A549 (cell line): ENCODE measurements around the gene MTHFSD. TPM values are rescaled to one million over a fixed set of nuclear protein-coding genes. Genes with fewer than 3 reads are reported as not detected.

Experiments
- ATAC-seq, 2 experiments: fragments of 200-7000 bp in 1 of 2; fragments of >200 bp in 1 of 2; cut with Nextera tagmentation in 1 of 2; cut with Tn5 transposase in 1 of 2; 3 replicates each; pipeline versions ENCODE4 v1.8.0 to v1.9.1; 2018 to 2020; ENCODE audit warnings: mild to moderate bottlenecking in 1 of 2, moderate library complexity in 1 of 2
- CTCF ChIA-PET: fragments of 300-600 bp; sonication (Branson Sonifier 250); formaldehyde crosslinking; extraction: SDS; loops from one replicate; lab custom pipeline; 2021; ENCODE audit warnings: antibody characterized with exemption, inconsistent platforms; lab: Yijun Ruan, JAX
- POLR2A ChIA-PET: fragments of 350-600 bp; formaldehyde crosslinking; extraction: SDS; loops from one replicate; lab custom pipeline; 2021; ENCODE audit warnings: antibody characterized with exemption, inconsistent platforms; lab: Yijun Ruan, JAX
- DNase-seq, 2 experiments: peaks; one replicate each; pipeline versions ENCODE4 v3.0.0 to v3.0.0-alpha.2; 2011 to 2016; ENCODE audit warnings: low read depth in 1 of 2, low spot score in 1 of 2
- FAIRE-seq: peaks from 2 replicates; lab custom pipeline; 2011; peaks lifted over from hg19 to GRCh38; lab: Jason Lieb, UNC
- H3K27ac ChIP-seq, 2 experiments: fragments of >200 bp; sonication (Bioruptor Twin); formaldehyde crosslinking; 3 replicates each; pipeline ENCODE4 v1.5.1; 2016 to 2017
- H3K4me1 ChIP-seq: fragments of >200 bp; sonication (Bioruptor Twin); formaldehyde crosslinking; 3 replicates; pipeline ENCODE4 v1.6.1; 2016
- H3K4me2 ChIP-seq: fragments of >200 bp; sonication (Bioruptor Twin); formaldehyde crosslinking; 3 replicates; pipeline ENCODE4 v1.6.1; 2016
- H3K4me3 ChIP-seq: fragments of >200 bp; sonication (Bioruptor Twin); formaldehyde crosslinking; 3 replicates; pipeline ENCODE4 v1.5.1; 2016
- H3K9me3 ChIP-seq: fragments of >200 bp; sonication (Bioruptor Twin); formaldehyde crosslinking; 3 replicates; pipeline ENCODE4 v1.6.1; 2016
- BHLHE40 ChIP-seq: IDR thresholded peaks from 2 replicates; pipeline ENCODE4 v1.6.1; 2012; ENCODE audit warnings: low read depth, low read length, inconsistent platforms
- CHD2 ChIP-seq: fragments of 150-350 bp; IDR thresholded peaks from 2 replicates; pipeline ENCODE4 v1.6.1; 2014; ENCODE audit warnings: low read length; ENCODE audit not compliant: partially characterized antibody
- EHF ChIP-seq: fragments of 250-450 bp; sonication (Bioruptor Pico); IDR thresholded peaks from 2 replicates; pipeline ENCODE4 v1.5.0; 2020; ENCODE audit warnings: mild to moderate bottlenecking
- ESRRA ChIP-seq: fragments of 150-350 bp; IDR thresholded peaks from 2 replicates; pipeline ENCODE4 v1.6.1; 2014; ENCODE audit warnings: mild to moderate bottlenecking, low read length, borderline replicate concordance
- FOSB ChIP-seq: fragments of 250-450 bp; sonication (Bioruptor Pico); IDR thresholded peaks from 2 replicates; pipeline ENCODE4 v1.5.0; 2020; ENCODE audit warnings: mild to moderate bottlenecking, moderate library complexity
- FOXS1 ChIP-seq: fragments of 250-450 bp; sonication (Bioruptor Pico); IDR thresholded peaks from 2 replicates; pipeline ENCODE4 v1.5.0; 2020; ENCODE audit warnings: mild to moderate bottlenecking, moderate library complexity
- HDAC2 ChIP-seq: fragments of 200-600 bp; sonication (generic); IDR thresholded peaks from 2 replicates; pipeline ENCODE4 v1.6.1; 2016
- HEYL ChIP-seq: fragments of 250-450 bp; sonication (Bioruptor Pico); IDR thresholded peaks from 2 replicates; pipeline ENCODE4 v1.8.0; 2021; ENCODE audit warnings: mild to moderate bottlenecking, moderate library complexity
- HMGXB4 ChIP-seq: fragments of 250-450 bp; sonication (Bioruptor Pico); IDR thresholded peaks from 2 replicates; pipeline ENCODE4 v1.5.0; 2021; ENCODE audit warnings: mild to moderate bottlenecking, moderate library complexity, borderline replicate concordance
- HOXA7 ChIP-seq: fragments of 250-450 bp; sonication (Bioruptor Pico); IDR thresholded peaks from 2 replicates; pipeline ENCODE4 v1.5.0; 2020; ENCODE audit warnings: mild to moderate bottlenecking, moderate library complexity
- HOXB13 ChIP-seq: fragments of 250-450 bp; sonication (Bioruptor Pico); IDR thresholded peaks from 2 replicates; pipeline ENCODE4 v1.5.0; 2020; ENCODE audit warnings: low read depth, mild to moderate bottlenecking, moderate library complexity
- JUNB ChIP-seq: fragments of >200 bp; sonication (Bioruptor Twin); formaldehyde crosslinking; IDR thresholded peaks from 2 replicates; pipeline ENCODE4 v1.6.1; 2016
- KDM1A ChIP-seq: fragments of 200-600 bp; sonication (generic); IDR thresholded peaks from 2 replicates; pipeline ENCODE4 v1.6.1; 2016; ENCODE audit warnings: low read depth, mild to moderate bottlenecking
- MAZ ChIP-seq: fragments of 150-350 bp; IDR thresholded peaks from 2 replicates; pipeline ENCODE4 v1.6.1; 2014; ENCODE audit warnings: antibody characterized with exemption, low read depth, low read length, borderline replicate concordance
- NFE2L2 ChIP-seq: fragments of 150-350 bp; conservative IDR thresholded peaks from 2 replicates; pipeline ENCODE4 v1.6.1; 2014; ENCODE audit warnings: low read length
- NR3C1 ChIP-seq: fragments of >200 bp; sonication (Bioruptor Twin); formaldehyde crosslinking; IDR thresholded peaks from 3 replicates; pipeline ENCODE4 v1.6.1; 2017
- POLR2A ChIP-seq: IDR thresholded peaks from 2 replicates; pipeline ENCODE4 v1.6.1; 2012; ENCODE audit warnings: mild to moderate bottlenecking, low read length
- POLR2AphosphoS2 ChIP-seq: conservative IDR thresholded peaks from 2 replicates; pipeline ENCODE4 v1.6.1; 2012; ENCODE audit warnings: low read length, improper control_type of control experiment, inconsistent platforms
- RFX5 ChIP-seq: fragments of 450-650 bp; IDR thresholded peaks from 2 replicates; pipeline ENCODE4 v1.7.1; 2014; ENCODE audit warnings: antibody characterized with exemption, mild to moderate bottlenecking, moderate library complexity
- RNF2 ChIP-seq: fragments of 200-600 bp; sonication (generic); IDR thresholded peaks from 2 replicates; pipeline ENCODE4 v1.6.1; 2016; ENCODE audit warnings: low read depth, mild to moderate bottlenecking, antibody characterized with exemption, moderate library complexity, borderline replicate concordance
- SMC3 ChIP-seq: fragments of >200 bp; sonication (Bioruptor Twin); formaldehyde crosslinking; IDR thresholded peaks from 3 replicates; pipeline ENCODE4 v1.6.1; 2018; ENCODE audit warnings: inconsistent platforms
- SREBF2 ChIP-seq: fragments of 450-650 bp; IDR thresholded peaks from 2 replicates; pipeline ENCODE4 v1.6.1; 2014; ENCODE audit warnings: mild to moderate bottlenecking, moderate library complexity
- ZC3H11A ChIP-seq: fragments of 450-650 bp; IDR thresholded peaks from 2 replicates; pipeline ENCODE4 v1.6.1; 2014; ENCODE audit warnings: antibody characterized with exemption, mild to moderate bottlenecking
- ZSCAN20 ChIP-seq: fragments of 250-450 bp; sonication (Bioruptor Pico); IDR thresholded peaks from 2 replicates; pipeline ENCODE4 v1.8.0; 2022; ENCODE audit warnings: mild to moderate bottlenecking, moderate library complexity
- WGBS: methylation state at CpG from one replicate; pipeline ENCODE4 v1.1.6; 2017; ENCODE audit errors: missing lambda C conversion rate; 5-methylcytosine and 5-hydroxymethylcytosine counted together
- polyA plus RNA-seq, 4 experiments: library from polyadenylated mRNA; depleted of rRNA in 3 of 4; stranded (reverse); fragments of >200 nt; fragmentation: RNase III in 1 of 4; extraction: RNeasy Plus Mini Kit Qiagen cat#74134 plus additional on column Dnase treatment in 1 of 4; gene quantifications; 2 replicates in 3 of 4; 3 replicates in 1 of 4; pipeline ENCODE4 v1.2.3, GENCODE V29; 2011 to 2017
- TF ChIP-seq, protein P1 (sequence below): fragments of 450-650 bp; IDR thresholded peaks from 2 replicates; pipeline ENCODE4 v1.6.1; 2014; ENCODE audit warnings: antibody characterized with exemption
- TF ChIP-seq, protein P2 (sequence below): fragments of 200-600 bp; sonication (generic); IDR thresholded peaks from 2 replicates; pipeline ENCODE4 v1.6.1; 2016; ENCODE audit warnings: antibody characterized with exemption, mild to moderate bottlenecking, moderate library complexity
- TF ChIP-seq, protein P3 (sequence below): fragments of 250-450 bp; sonication (Bioruptor Pico); IDR thresholded peaks from 2 replicates; pipeline ENCODE4 v1.5.0; 2020; ENCODE audit warnings: low read depth, mild to moderate bottlenecking, moderate library complexity

MTHFSD gene
- polyA plus RNA-seq, 2 of the 4 experiments (the other 2 are of a cell fraction): 13.1 to 16.9 TPM

DNA sequence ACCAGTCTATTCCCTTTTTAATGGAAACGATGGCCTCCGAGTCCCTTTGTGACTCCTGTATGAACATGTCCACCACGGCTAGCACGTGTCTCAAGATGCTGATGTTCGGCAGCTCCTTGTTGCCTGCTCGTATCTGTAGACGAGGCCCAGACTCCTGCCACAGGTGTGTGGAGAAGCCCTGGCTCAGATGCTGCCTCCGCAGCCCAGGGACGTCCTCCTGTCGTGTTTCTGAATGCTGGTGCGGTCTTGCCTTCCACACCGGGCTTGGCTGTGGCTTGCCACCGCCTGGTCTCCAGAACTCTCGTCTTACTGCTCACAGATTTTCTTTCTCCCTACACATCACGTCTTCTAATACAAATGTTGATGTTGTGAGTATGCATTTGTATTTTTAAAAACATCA lies 27.7 kb downstream of the MTHFSD start:
- WGBS: 95% methylated on average over 15 of the region's 15 CpGs
- H3K4me1 ChIP-seq: no peaks in the 10 kb centered on the region
- H3K9me3 ChIP-seq: peaks cover 3% of the 10 kb centered on the region; the same call in 1 of the 3 replicates
- ChIA-PET CTCF (interaction anchor here (1.3 to 6.3 kb wide), 4 partner anchors 9 to 493 kb away, joined by 3 to 66 read pairs (median 4); no protein-coding TSS in a partner anchor), POLR2A (no interaction called here)
- no peak overlapping the region for H3K27ac ChIP-seq
- ATAC-seq: no peak
- FAIRE-seq: no peak
- no peak overlapping the region for H3K4me3 ChIP-seq
- TF ChIP-seq SREBF2 (no peak), BHLHE40 (no peak), KDM1A (no peak), ZC3H11A (no peak), SMC3 (no peak), HOXA7 (CRISPR knock-in tag) (no peak), MAZ (no peak), FOXS1 (no peak)
- no peak for DNase-seq
- no peak overlapping the region for H3K4me2 ChIP-seq

- no peak overlapping the region for H3K4me3 ChIP-seq
- H3K27ac ChIP-seq: no peak overlapping the region
- no peaks in the 10 kb centered on the region for H3K4me1 ChIP-seq
- 53% methylated on average over 12 of the region's 12 CpGs for WGBS
- H3K9me3 ChIP-seq: peaks cover 3% of the 10 kb centered on the region; the same call in 1 of the 3 replicates
- CTCF ChIA-PET: interaction anchor here (0.6 to 1.6 kb wide), 3 partner anchors 8 to 1377 kb away, joined by 3 to 5 read pairs (median 3); no protein-coding TSS in a partner anchor
- POLR2A ChIA-PET: no interaction called here
- no peak for FAIRE-seq
- TF ChIP-seq RNF2: no peak
- TF ChIP-seq, protein P1, sequence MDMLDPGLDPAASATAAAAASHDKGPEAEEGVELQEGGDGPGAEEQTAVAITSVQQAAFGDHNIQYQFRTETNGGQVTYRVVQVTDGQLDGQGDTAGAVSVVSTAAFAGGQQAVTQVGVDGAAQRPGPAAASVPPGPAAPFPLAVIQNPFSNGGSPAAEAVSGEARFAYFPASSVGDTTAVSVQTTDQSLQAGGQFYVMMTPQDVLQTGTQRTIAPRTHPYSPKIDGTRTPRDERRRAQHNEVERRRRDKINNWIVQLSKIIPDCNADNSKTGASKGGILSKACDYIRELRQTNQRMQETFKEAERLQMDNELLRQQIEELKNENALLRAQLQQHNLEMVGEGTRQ: no peak
- TF ChIP-seq ESRRA: no peak
- TF ChIP-seq MAZ: no peak
- no peak for TF ChIP-seq HMGXB4
- TF ChIP-seq ZSCAN20: no peak
- TF ChIP-seq RFX5: no peak
- no peak for TF ChIP-seq NR3C1
- no peak for TF ChIP-seq EHF (CRISPR knock-in tag)
- TF ChIP-seq, protein P2, sequence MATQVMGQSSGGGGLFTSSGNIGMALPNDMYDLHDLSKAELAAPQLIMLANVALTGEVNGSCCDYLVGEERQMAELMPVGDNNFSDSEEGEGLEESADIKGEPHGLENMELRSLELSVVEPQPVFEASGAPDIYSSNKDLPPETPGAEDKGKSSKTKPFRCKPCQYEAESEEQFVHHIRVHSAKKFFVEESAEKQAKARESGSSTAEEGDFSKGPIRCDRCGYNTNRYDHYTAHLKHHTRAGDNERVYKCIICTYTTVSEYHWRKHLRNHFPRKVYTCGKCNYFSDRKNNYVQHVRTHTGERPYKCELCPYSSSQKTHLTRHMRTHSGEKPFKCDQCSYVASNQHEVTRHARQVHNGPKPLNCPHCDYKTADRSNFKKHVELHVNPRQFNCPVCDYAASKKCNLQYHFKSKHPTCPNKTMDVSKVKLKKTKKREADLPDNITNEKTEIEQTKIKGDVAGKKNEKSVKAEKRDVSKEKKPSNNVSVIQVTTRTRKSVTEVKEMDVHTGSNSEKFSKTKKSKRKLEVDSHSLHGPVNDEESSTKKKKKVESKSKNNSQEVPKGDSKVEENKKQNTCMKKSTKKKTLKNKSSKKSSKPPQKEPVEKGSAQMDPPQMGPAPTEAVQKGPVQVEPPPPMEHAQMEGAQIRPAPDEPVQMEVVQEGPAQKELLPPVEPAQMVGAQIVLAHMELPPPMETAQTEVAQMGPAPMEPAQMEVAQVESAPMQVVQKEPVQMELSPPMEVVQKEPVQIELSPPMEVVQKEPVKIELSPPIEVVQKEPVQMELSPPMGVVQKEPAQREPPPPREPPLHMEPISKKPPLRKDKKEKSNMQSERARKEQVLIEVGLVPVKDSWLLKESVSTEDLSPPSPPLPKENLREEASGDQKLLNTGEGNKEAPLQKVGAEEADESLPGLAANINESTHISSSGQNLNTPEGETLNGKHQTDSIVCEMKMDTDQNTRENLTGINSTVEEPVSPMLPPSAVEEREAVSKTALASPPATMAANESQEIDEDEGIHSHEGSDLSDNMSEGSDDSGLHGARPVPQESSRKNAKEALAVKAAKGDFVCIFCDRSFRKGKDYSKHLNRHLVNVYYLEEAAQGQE: no peak
- TF ChIP-seq, protein P3, sequence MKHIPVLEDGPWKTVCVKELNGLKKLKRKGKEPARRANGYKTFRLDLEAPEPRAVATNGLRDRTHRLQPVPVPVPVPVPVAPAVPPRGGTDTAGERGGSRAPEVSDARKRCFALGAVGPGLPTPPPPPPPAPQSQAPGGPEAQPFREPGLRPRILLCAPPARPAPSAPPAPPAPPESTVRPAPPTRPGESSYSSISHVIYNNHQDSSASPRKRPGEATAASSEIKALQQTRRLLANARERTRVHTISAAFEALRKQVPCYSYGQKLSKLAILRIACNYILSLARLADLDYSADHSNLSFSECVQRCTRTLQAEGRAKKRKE (CRISPR knock-in tag): no peak
- TF ChIP-seq HDAC2: no peak
- TF ChIP-seq POLR2A: no peak
- TF ChIP-seq JUNB: no peak
- no peak for TF ChIP-seq POLR2AphosphoS2
- TF ChIP-seq HEYL (CRISPR knock-in tag): no peak
- no peak for TF ChIP-seq HOXB13 (CRISPR knock-in tag)
- no peak for TF ChIP-seq FOSB (CRISPR knock-in tag)
- no peak for TF ChIP-seq CHD2
- no peak for TF ChIP-seq NFE2L2
- ATAC-seq: no peak
- no peak overlapping the region for H3K4me2 ChIP-seq
- no peak for DNase-seq
Observed at GRCh38 chr16:86525696-86526095, 29.3 kb downstream of the MTHFSD start.
